H1 (cell line): Measurements from ENCODE around the gene ZBTB42. TPM values are rescaled to one million over a fixed set of nuclear protein-coding genes. Genes with fewer than 3 reads are reported as not detected.

ENCODE experiments used
- CTCF ChIA-PET: fragments of 300-600 bp; sonication (Branson Sonifier 250); formaldehyde crosslinking; loops from one replicate; lab custom pipeline; 2021; ENCODE audit not compliant: partially characterized antibody; lab: Charles Lee
- POLR2A ChIA-PET: fragments of 300-600 bp; sonication (Branson Sonifier 250); formaldehyde crosslinking; loops from one replicate; lab custom pipeline; 2021; ENCODE audit warnings: inconsistent platforms; ENCODE audit not compliant: partially characterized antibody; lab: Charles Lee
- DNase-seq, 2 experiments: peaks; one replicate each; pipeline versions ENCODE4 v3.0.0 to v3.0.0-alpha.2; 2010 to 2022; ENCODE audit warnings: low spot score in 2 of 2, low read depth in 1 of 2, mixed read lengths in 1 of 2
- FAIRE-seq: peaks from 2 replicates; lab custom pipeline; 2011; peaks lifted over from hg19 to GRCh38; lab: Jason Lieb, UNC
- H2AFZ ChIP-seq: 2 replicates; pipeline ENCODE4 v1.8.1; 2012; ENCODE audit warnings: low read length, inconsistent platforms
- H2AK5ac ChIP-seq: 2 replicates; pipeline ENCODE4 v1.6.1; 2013; ENCODE audit warnings: low read depth, low read length
- H2BK120ac ChIP-seq: replicated peaks from 2 replicates; pipeline ENCODE3; 2013; ENCODE audit warnings: low read depth, low read length, inconsistent platforms
- H2BK12ac ChIP-seq: 2 replicates; pipeline ENCODE4 v1.6.1; 2013; ENCODE audit warnings: low read depth, low read length
- H2BK15ac ChIP-seq: 2 replicates; pipeline ENCODE4 v1.6.1; 2013; ENCODE audit warnings: low read length
- H2BK20ac ChIP-seq: 2 replicates; pipeline ENCODE4 v1.6.1; 2013; ENCODE audit warnings: low read length
- H2BK5ac ChIP-seq: 2 replicates; pipeline ENCODE4 v1.6.1; 2013; ENCODE audit warnings: low read depth, low read length
- H3K14ac ChIP-seq: 2 replicates; pipeline ENCODE4 v1.6.1; 2013; ENCODE audit warnings: inconsistent platforms; ENCODE audit not compliant: insufficient read length
- H3K18ac ChIP-seq: 2 replicates; pipeline ENCODE4 v1.6.1; 2013; ENCODE audit warnings: low read length; ENCODE audit errors: extremely low read depth
- H3K23ac ChIP-seq: 2 replicates; pipeline ENCODE4 v1.6.1; 2013; ENCODE audit warnings: inconsistent platforms; ENCODE audit not compliant: insufficient read length
- H3K23me2 ChIP-seq: 2 replicates; pipeline ENCODE4 v1.6.1; 2013; ENCODE audit warnings: low read depth, low read length
- H3K27ac ChIP-seq: 2 replicates; pipeline ENCODE4 v1.6.1; 2011; ENCODE audit warnings: low read depth, low read length, inconsistent platforms
- H3K27me3 ChIP-seq, 4 experiments: replicated peaks in 1 of 4; 1 replicate in 1 of 4; 2 replicates in 3 of 4; pipeline versions ENCODE4 v1.6.1 to v1.8.1; 2011 to 2013; ENCODE audit warnings: low read length in 3 of 4, mild to moderate bottlenecking in 3 of 4, inconsistent platforms in 2 of 4, mixed read lengths in 2 of 4, moderate library complexity in 1 of 4; ENCODE audit not compliant: control insufficient read depth in 3 of 4, insufficient read depth in 3 of 4; ENCODE audit errors: extremely low read depth in 1 of 4
- H3K36me3 ChIP-seq, 4 experiments: 2 replicates each; pipeline versions ENCODE4 v1.6.1 to v1.8.1; 2011 to 2013; ENCODE audit warnings: mild to moderate bottlenecking in 4 of 4, low read length in 3 of 4, moderate library complexity in 2 of 4, control low read depth in 1 of 4, inconsistent platforms in 1 of 4; ENCODE audit not compliant: insufficient read depth in 4 of 4, control insufficient read depth in 2 of 4
- H3K4ac ChIP-seq: replicated peaks from 2 replicates; pipeline ENCODE3; 2013; ENCODE audit warnings: low read length, low read depth, mixed read lengths, inconsistent platforms; ENCODE audit not compliant: insufficient read length
- H3K4me1 ChIP-seq, 4 experiments: replicated peaks in 1 of 4; 1 replicate in 1 of 4; 2 replicates in 3 of 4; pipeline versions ENCODE4 v1.6.1 to v1.8.1; 2011 to 2013; ENCODE audit warnings: low read length in 3 of 4, inconsistent platforms in 2 of 4, mixed read lengths in 1 of 4; ENCODE audit not compliant: insufficient read depth in 4 of 4, control insufficient read depth in 3 of 4
- H3K4me2 ChIP-seq, 2 experiments: 2 replicates each; pipeline versions ENCODE4 v1.6.1 to v1.8.1; 2011 to 2013; ENCODE audit warnings: low read depth in 2 of 2, low read length in 2 of 2, control low read depth in 1 of 2, inconsistent platforms in 1 of 2, mild to moderate bottlenecking in 1 of 2; ENCODE audit not compliant: insufficient read depth in 1 of 2
- H3K4me3 ChIP-seq, 4 experiments: fragments of 200-600, 300-600 bp in 1 of 4; sonication (generic), shearing (Covaris generic), sonication (Bioruptor Twin) in 1 of 4; 2 replicates each; pipeline versions ENCODE4 v1.5.1 to v1.8.1; 2011 to 2016; ENCODE audit warnings: low read length in 4 of 4, low read depth in 3 of 4, control low read depth in 2 of 4, inconsistent platforms in 2 of 4, mild to moderate bottlenecking in 2 of 4, mixed read lengths in 1 of 4, moderate library complexity in 1 of 4; ENCODE audit not compliant: insufficient read depth in 2 of 4; ENCODE audit errors: extremely low read depth in 1 of 4
- H3K56ac ChIP-seq: replicated peaks from 2 replicates; pipeline ENCODE3; 2013; ENCODE audit warnings: low read depth, mild to moderate bottlenecking, mixed read lengths, low read length, inconsistent platforms; ENCODE audit not compliant: insufficient read length
- H3K79me1 ChIP-seq: 2 replicates; pipeline ENCODE4 v1.6.1; 2013; ENCODE audit warnings: low read depth, low read length, control low read depth
- H3K79me2 ChIP-seq, 2 experiments: 2 replicates each; pipeline versions ENCODE4 v1.6.1 to v1.8.1; 2012 to 2013; ENCODE audit warnings: low read length in 2 of 2, mild to moderate bottlenecking in 2 of 2, inconsistent platforms in 1 of 2; ENCODE audit not compliant: insufficient read depth in 2 of 2, control insufficient read depth in 1 of 2
- H3K9ac ChIP-seq, 4 experiments: replicated peaks in 1 of 4; 1 replicate in 1 of 4; 2 replicates in 3 of 4; pipeline versions ENCODE4 v1.6.1 to v1.8.1; 2011 to 2013; ENCODE audit warnings: low read depth in 3 of 4, low read length in 3 of 4, control low read depth in 2 of 4, mild to moderate bottlenecking in 2 of 4, moderate library complexity in 2 of 4, inconsistent platforms in 1 of 4; ENCODE audit errors: extremely low read depth in 1 of 4
- H3K9me3 ChIP-seq, 2 experiments: 2 replicates each; pipeline versions ENCODE4 v1.6.1 to v1.8.1; 2012 to 2013; ENCODE audit warnings: mild to moderate bottlenecking in 2 of 2, moderate library complexity in 2 of 2, control low read depth in 1 of 2, inconsistent platforms in 1 of 2, low read depth in 1 of 2, low read length in 1 of 2, mixed read lengths in 1 of 2; ENCODE audit not compliant: insufficient read depth in 2 of 2
- H4K20me1 ChIP-seq, 2 experiments: replicated peaks in 1 of 2; 2 replicates each; pipeline versions ENCODE3 to v1.8.1; 2011 to 2013; ENCODE audit warnings: inconsistent platforms in 2 of 2, low read length in 2 of 2, mild to moderate bottlenecking in 1 of 2; ENCODE audit not compliant: insufficient read depth in 2 of 2, control insufficient read depth in 1 of 2
- H4K5ac ChIP-seq: 2 replicates; pipeline ENCODE4 v1.6.1; 2013; ENCODE audit warnings: low read length, low read depth, mixed read lengths, inconsistent platforms; ENCODE audit not compliant: insufficient read length
- H4K8ac ChIP-seq: 2 replicates; pipeline ENCODE4 v1.8.0; 2013; ENCODE audit warnings: mild to moderate bottlenecking, moderate library complexity, low read length, inconsistent platforms; ENCODE audit not compliant: insufficient read depth; ENCODE audit errors: extremely low read depth
- H4K91ac ChIP-seq: replicated peaks from 2 replicates; pipeline ENCODE3; 2013; ENCODE audit warnings: low read length, mixed read lengths, inconsistent platforms; ENCODE audit not compliant: insufficient read length
- BACH1 ChIP-seq: IDR thresholded peaks from 2 replicates; pipeline ENCODE4 v1.6.1; 2012; ENCODE audit warnings: low read length, improper control_type of control experiment
- BRCA1 ChIP-seq: IDR thresholded peaks from 2 replicates; pipeline ENCODE4 v1.6.1; 2012; ENCODE audit warnings: low read depth, low read length, improper control_type of control experiment
- FOSL1 ChIP-seq: IDR thresholded peaks from 2 replicates; pipeline ENCODE4 v1.6.1; 2011; ENCODE audit warnings: mild to moderate bottlenecking, low read depth, low read length, moderate library complexity; ENCODE audit not compliant: insufficient read depth
- JUN ChIP-seq: IDR thresholded peaks from 2 replicates; pipeline ENCODE4 v1.6.1; 2011; ENCODE audit warnings: low read depth, mild to moderate bottlenecking, improper control_type of control experiment, low read length
- JUND ChIP-seq: IDR thresholded peaks from 2 replicates; pipeline ENCODE4 v1.6.1; 2011; ENCODE audit warnings: mild to moderate bottlenecking, improper control_type of control experiment, low read length
- KDM1A ChIP-seq: fragments of 200-600, 300-600 bp; sonication (generic); IDR thresholded peaks from 2 replicates; pipeline ENCODE4 v1.7.1; 2016; ENCODE audit warnings: mild to moderate bottlenecking, low read length, borderline replicate concordance
- KDM5A ChIP-seq: fragments of 200-600 bp; IDR thresholded peaks from 2 replicates; pipeline ENCODE4 v1.7.1; 2012; ENCODE audit warnings: mild to moderate bottlenecking, low read length, inconsistent platforms, mixed read lengths
- NANOG ChIP-seq: IDR thresholded peaks from 2 replicates; pipeline ENCODE4 v1.6.1; 2011; ENCODE audit warnings: low read length, low read depth, mild to moderate bottlenecking, inconsistent platforms; ENCODE audit not compliant: insufficient read depth, poor library complexity, severe bottlenecking
- POU5F1 ChIP-seq: IDR thresholded peaks from 2 replicates; pipeline ENCODE4 v1.6.1; 2011; ENCODE audit warnings: low read depth, mild to moderate bottlenecking, low read length, moderate library complexity
- SAP30 ChIP-seq: fragments of 300-600 bp; sonication (generic); IDR thresholded peaks from 2 replicates; pipeline ENCODE4 v1.7.1; 2012; ENCODE audit warnings: low read length, moderate library complexity, mild to moderate bottlenecking, inconsistent platforms; ENCODE audit not compliant: insufficient read depth, insufficient replicate concordance
- SIX5 ChIP-seq: IDR thresholded peaks from 2 replicates; pipeline ENCODE4 v1.6.1; 2011; ENCODE audit warnings: mild to moderate bottlenecking, low read depth, low read length
- YY1 ChIP-seq: IDR thresholded peaks from 2 replicates; pipeline ENCODE4 v1.6.1; 2011; ENCODE audit warnings: low read depth, mild to moderate bottlenecking, low read length
- WGBS, 2 experiments: shearing (Covaris generic) in 1 of 2; methylation state at CpG; one replicate each; pipeline versions ENCODE4 v1.1.6 to v1.1.7; 2013 to 2015; ENCODE audit warnings: low lambda C conversion rate in 2 of 2, mixed read lengths in 2 of 2, inconsistent platforms in 1 of 2, low coverage in 1 of 2, missing lambda C conversion rate in 1 of 2; ENCODE audit not compliant: insufficient replicate concordance in 2 of 2, insufficient coverage in 1 of 2, insufficient read length in 1 of 2; ENCODE audit errors: extremely low coverage in 1 of 2, missing lambda C conversion rate in 1 of 2; 5-methylcytosine and 5-hydroxymethylcytosine counted together
- polyA plus RNA-seq, 7 experiments: library from polyadenylated mRNA; depleted of rRNA in 3 of 7; stranded (reverse) in 5 of 7; unstranded in 2 of 7; fragments of >200 nt in 5 of 7; fragments of 200-250 nt in 2 of 7; gene quantifications; 1 replicate in 5 of 7; 2 replicates in 1 of 7; 4 replicates in 1 of 7; pipeline versions ENCODE4 v1.2.1 to v1.2.3, GENCODE V29; 2011 to 2013; ENCODE audit warnings: missing spikeins in 2 of 7, mixed read lengths in 2 of 7
- total RNA-seq: library from RNA; stranded (reverse); fragmentation: NEBNext Ultra II Directional; extraction: Animal tissue kit (Norgen Biotek cat#: 25700); gene quantifications from 2 replicates; pipeline ENCODE4 v1.2.1, GENCODE V29; 2021

ZBTB42 gene
- total and polyA plus RNA-seq, 2 of the 8 experiments (the other 6 are each of a cell fraction or from before 2014, with no cell fraction given), result 2.8 to 3.1 TPM

DNA sequence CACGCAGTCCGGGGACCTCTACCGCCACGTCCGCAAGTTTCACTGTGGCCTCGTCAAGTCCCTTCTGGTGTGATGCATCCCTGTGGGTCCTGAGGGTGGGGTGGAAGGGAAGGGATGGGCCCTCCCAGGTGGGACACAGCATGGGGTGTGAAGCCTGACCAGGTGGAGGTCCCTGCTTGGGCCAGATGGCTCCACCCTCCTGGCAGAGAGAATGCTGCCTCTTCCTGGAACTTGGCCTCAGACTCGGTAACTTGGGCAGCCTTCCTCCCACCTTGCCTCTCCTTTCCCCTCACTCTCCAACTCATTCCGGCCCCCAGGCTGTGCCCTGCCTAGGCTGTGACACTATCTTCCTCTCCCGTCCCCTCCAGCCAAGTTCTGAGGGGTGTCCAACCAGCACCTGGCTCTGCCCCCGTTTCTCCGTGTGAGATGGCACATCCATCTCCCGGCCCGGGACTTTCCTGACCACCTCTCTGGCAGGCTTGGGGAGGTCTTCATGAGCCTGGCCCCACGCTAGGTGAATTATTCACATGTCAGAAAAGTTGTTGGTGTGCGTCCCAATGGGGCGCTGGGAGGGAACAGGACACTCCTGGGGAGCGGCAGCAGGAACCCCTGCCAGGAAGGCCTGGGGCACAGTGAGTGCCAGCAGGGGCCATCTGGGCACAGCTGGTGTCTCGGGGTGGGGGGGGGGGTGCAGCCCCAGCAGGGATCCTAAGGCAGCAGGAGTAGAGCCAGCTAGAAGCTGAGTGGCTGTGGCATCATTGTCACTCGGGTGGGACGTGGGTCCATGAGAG, 1.7 kb downstream of the ZBTB42 start:
- Histone ChIP-seq H4K8ac (no peak overlapping the region; the same call in 1 of the 2 replicates), H3K27me3 (peaks cover 20 to 53% (median 41%) of the 10 kb centered on the region in 4 experiments), H2BK120ac (no peak overlapping the region), H3K4me3 (no peak overlapping the region), H3K9ac (no peak overlapping the region), H2BK5ac (no peak overlapping the region), H2AFZ (no peak overlapping the region), H3K27ac (no peak overlapping the region), H3K79me2 (no peaks in the 10 kb centered on the region), H2AK5ac (no peak overlapping the region), H3K18ac (no peak overlapping the region), H2BK12ac (no peak overlapping the region), H3K23ac (no peak overlapping the region), H3K4me1 (peaks cover 0 to 13% (median 9%) of the 10 kb centered on the region in 4 experiments; a peak in 6 of 7 replicates), H4K5ac (no peak overlapping the region), H4K20me1 (peaks cover 3 to 13% of the 10 kb centered on the region in 2 experiments), H4K91ac (no peak overlapping the region), H3K14ac (no peak overlapping the region), H3K23me2 (peaks cover 17% of the 10 kb centered on the region), H3K4ac (no peak overlapping the region), H3K9me3 (no peaks in the 10 kb centered on the region), H3K56ac (no peak overlapping the region), H2BK20ac (no peak overlapping the region), H3K4me2 (no peak overlapping the region; a peak in 1 of 4 replicates), H3K79me1 (no peaks in the 10 kb centered on the region), H2BK15ac (no peak overlapping the region), H3K36me3 (no peaks in the 10 kb centered on the region)
- 93% methylated on average over 19 of the region's 20 CpGs; no CpG with 5 or more reads in 1 of the 2 experiments for WGBS, 2 experiments
- FAIRE-seq (no peak), DNase-seq (no peak)
- CTCF ChIA-PET, result interaction anchor here (1.3 to 2.4 kb wide), 4 partner anchors 16 to 33 kb away, joined by 6 to 10 read pairs (median 8); no protein-coding TSS in a partner anchor
- POLR2A ChIA-PET, result interaction anchor here (0.9 kb wide), 1 partner anchor 13 kb away, joined by 3 read pairs; no protein-coding TSS in a partner anchor
- TF ChIP-seq JUN (no peak), KDM5A (no peak), BRCA1 (no peak), SIX5 (no peak), NANOG (no peak), JUND (no peak), BACH1 (no peak), KDM1A (no peak), SAP30 (no peak), POU5F1 (no peak), FOSL1 (no peak), YY1 (no peak)
